KG1 (cell line): ENCODE results near the gene SAMD8.
A peak's percentile ranks its signal among the peaks of the same experiment; 100 is the strongest.
"Not testable (repeated sequence)": the region's sequence is repeated elsewhere in the genome, so short reads cannot be mapped to it uniquely, and the experiment has no call there.

Source experiments
- DNase-seq: peaks from one replicate; lab custom pipeline; 2025; lab: John Stamatoyannopoulos, UW

Gene SAMD8

DNA sequence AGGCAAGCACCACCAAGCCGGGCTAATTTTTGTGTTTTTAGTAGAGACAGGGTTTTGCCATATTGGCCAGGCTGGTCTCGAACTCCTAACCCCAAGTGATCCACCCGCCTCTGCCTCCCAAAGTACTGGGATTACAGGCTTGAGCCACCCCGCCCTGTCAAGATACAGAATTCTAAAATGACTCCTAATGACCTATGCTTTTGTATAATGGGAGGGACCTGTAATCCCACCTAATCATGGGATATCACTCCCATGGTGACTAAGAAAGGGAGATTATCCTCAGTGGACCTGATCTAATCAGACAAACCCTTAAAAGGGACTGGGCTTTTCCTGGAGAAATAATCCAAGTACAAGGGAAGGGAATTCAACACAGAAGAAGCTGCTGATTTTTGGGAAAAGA, 28.8 kb downstream of the SAMD8 start:
- DNase-seq, result no peak

DNA sequence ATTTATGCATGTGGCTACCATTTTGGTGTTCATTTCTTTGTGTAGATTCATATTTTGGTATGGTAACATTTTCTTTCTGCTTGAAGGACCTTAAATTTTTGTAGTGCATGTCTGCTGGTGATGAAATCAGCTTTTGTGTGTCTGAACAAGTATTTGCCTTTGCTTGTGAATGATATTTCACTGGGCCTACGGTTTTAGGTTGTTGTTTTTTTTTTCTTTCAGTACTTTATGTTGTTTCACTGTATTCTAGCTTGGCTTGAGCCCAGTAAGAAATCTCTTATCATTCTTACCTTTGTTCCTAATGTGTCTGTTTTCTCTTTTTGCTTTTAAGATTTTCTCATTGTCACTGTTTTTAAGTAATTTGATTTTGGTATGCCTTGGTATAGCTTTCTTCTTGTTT, 31.9 kb downstream of the SAMD8 start:
- DNase-seq, result no peak

DNA sequence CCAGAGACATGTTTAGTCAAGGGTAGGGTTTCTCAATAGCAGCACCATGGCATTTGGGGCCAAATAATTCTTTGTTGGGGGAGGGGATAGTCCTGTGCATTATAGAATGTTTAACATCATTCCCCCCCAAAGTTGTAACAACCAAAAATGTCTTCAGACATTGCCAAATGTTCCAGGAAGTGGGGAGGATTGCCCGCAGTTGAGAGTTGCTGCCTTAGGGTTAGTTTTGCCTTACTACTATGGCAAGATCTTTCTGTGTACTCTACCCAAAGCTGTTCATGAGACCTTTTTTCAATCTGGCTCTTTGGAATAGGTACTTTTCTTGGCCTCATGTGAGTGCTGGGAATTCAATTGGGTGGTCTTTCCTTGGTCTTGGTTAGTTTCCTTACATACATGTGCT, 34.1 kb downstream of the SAMD8 start:
- no peak for DNase-seq

DNA sequence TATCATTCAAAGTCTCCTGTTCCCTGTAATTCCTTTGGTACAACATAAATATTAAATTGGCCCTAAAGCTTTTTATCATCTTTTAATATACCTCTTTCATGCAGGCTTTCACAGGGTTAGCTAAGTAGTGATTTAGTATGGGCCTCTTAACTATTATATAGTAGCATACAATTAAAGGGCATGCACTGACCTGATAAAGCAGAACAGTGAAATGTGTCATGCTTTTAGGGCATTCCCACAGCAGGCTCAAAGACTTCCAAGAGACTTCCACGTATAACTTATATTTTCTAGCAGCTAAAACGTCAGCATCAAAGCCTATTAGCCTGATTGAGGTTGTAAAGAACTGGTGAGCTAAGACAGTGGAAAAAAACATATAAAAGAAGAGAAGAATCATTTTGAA, 35.3 kb downstream of the SAMD8 start:
- no peak for DNase-seq

DNA sequence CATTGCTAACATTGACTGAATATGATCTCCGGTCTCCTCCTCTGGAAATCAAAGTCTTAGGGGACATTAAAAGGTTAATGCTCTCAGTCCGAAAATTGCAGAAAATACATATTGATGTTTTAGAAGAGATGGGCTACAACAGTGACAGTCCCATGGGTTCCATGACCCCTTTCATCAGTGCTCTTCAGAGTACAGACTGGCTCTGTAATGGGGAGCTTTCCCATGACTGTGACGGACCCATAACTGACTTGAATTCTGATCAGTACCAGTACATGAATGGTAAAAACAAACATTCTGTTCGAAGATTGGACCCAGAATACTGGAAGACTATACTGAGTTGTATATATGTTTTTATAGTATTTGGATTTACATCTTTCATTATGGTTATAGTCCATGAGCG, 39.2 kb downstream of the SAMD8 start:
- DNase-seq, result no peak

DNA sequence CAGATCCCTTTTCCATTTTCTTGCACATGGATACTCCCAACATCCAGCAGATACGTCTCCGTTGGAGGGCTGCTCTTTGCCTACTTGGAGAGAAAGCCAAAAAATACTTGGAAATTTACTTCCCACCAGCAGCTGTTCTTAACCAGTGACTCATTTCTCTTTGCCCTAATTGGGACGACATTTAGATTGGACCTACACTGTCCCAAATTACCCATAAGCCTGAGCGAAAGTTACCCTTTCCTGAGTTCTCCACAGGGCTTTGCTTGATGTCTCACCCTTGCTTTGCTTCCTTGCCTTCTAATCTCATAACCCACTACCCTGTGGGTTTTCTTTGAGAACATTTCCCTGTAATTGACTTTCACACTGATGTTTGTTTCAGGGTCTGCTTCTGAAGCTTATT, 48.1 kb downstream of the SAMD8 start:
- no peak for DNase-seq

DNA sequence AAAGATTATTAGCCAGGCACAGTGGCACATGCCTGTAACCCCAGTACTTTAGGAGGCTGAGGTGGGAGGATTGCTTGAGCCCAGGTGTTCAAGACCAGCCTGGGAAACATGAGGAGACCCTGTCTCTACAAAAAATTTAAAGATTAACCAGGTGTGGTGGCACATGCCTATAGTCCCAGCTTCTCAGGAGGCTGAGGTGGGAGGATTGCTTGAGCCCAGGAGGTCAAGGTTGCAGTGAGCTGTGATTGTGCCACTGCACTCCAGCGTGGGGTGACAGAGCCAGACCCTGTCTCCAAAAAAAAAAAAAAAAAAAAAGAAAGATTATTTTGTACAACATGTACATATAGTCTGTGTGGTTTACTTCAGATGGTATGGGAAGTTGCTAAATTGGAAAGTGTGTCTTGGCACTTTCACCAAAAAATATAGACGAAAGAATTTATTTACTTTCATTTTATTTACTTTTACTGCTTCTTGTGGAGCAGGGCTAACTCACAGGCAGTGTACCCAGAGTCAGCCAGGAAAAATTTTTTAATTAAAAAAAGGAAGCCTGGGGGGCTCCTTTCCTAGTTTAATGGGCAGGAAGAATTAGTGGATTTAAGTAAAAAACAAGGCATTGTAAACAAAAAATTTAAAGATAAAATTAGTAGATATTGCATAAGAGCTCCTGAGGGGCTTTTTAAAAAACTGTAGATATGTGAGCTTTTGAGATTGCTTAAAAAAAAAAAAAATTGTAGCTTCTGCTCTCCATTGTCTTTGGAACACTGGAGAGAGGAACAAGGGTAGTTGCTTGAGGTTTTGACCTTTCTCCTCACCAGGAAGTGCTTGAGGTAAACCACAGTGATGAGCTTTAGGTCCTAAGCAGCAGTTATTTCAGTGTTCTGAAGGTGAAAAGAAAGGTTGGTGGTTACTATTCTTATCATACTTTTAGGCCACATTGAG, 54.5 kb downstream of the SAMD8 start:
- DNase-seq, result peak; percentile 26

DNA sequence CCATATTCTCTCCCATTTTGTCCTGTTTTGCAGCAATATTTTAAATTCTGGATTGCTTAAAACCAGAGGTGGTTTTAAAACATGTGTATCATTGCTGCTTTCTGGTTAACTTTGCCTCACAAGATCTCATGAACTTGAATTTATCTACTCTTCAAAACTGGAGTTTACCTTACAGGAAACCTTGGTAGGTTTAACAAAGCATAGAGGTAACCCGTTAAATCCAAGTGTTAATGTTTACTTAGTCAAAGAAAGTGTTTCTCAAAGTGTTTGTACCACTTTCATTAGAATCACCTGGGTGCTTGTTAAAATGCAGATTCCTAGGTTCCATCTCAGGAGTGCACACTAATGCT, 55.1 kb downstream of the SAMD8 start:
- DNase-seq, result no peak

DNA sequence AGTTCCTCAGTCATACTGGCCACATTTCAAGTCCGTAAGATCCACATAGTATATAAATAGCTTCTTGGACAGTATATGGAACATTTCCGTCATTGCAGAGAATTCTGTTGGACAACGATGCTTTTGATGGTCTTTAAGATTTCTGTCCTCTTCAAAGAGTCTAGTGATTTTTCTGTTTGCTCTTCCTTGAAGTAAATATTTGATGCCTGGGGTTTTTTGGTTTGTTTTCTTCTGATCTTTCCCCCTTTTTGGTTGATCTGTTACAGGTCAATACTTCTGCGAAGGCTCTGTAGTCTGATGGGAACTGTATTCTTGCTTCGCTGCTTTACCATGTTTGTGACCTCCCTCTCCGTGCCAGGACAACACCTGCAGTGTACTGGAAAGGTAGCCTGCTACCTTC, 56.8 kb downstream of the SAMD8 start:
- DNase-seq, result no peak

DNA sequence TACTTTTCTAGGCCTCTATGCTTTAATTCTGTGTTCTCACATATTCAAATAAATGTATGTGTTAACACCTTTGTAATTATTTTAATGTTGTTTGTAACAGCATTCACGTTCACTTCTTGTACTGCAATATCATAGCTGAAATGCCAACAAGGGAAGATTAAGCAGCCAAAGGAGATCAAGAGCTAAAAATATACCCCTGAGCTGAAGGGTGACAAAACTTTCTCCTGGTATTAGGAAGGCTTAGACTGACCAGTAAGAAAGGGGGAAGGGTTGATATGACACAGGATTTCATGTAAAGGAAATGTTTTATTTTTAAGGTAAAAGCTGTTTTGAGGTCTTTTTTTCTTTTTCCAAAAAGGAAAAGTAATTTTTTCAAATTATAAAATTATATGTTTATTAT, 58.8 kb downstream of the SAMD8 start:
- DNase-seq, result no peak

DNA sequence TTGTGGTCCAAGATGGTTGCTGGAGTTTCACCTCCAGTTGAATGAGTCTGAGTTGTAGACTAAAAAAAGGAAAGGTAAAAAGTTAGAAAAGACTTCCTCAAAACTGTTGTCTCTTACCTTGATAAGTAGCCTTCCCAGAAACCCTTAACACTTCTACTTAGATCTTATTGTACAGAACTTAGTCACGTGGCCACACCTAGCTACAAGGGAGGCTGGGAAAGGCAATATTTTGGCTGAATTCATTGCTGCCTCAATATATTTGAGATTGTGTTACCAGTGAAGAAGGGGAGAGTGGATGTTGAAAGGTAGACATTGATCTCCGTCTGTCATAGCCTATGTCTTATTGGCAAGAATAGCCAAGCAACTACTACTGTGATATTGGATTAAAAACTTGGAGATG, 63.6 kb downstream of the SAMD8 start:
- DNase-seq, result no peak

DNA sequence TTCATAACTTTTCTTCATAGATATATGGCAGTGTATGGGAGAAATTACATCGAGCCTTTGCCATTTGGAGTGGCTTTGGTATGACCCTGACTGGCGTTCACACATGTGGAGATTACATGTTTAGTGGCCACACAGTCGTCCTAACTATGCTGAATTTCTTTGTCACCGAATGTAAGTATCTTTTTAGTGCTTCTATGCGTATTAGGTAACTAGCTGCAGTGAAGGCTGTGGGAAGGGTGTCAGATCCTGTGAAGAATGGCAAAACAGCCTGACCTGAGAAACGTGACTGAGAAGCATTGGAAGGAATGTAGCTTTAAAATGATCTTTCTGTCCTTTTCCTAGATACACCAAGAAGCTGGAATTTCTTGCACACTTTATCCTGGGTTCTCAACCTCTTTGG, 64.6 kb downstream of the SAMD8 start:
- no peak for DNase-seq

DNA sequence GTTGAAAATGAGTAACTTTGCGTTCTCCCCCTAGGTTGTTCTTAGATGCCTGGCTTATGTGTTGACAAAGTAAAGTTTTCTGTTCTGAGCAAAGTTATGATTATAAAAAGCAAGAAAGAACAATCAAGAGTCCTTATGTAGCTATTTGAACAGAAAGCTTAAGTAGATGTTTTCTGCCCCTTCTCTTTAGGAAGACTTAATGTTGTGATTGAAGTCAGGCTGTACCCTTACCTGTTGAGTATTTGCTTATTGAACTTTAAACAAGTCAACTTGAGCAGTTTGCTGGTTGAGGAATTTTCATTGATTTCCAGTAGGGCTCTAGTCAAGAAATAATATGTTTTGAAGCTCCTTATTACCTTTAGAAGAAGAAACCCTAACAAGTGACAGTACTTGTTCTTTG, 65.3 kb downstream of the SAMD8 start:
- DNase-seq, result no peak

DNA sequence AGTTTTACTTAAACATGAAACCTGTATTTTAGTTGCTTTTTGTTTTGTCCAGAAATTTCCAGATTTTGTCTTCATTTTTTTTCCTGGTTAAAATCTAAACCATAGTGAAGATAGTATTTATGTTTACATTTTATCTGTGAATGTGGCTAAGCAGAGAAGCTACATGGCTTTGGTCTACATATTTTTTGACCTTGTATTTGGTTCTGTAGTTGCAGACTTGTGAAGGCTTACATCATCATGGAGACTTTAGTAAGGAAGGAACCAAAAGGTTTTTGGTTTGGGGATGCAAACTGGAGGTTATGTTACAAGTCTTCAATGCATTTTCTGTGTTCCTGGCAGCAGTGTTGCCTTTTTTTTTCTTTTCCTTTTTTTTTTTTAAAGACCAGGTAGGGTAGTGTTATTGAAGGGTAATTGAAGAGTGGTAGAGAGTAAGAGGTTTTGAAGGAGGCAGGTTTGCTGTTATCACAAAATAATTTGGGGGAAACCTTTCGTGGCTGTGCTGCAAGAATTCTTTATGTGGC, 68.3 kb downstream of the SAMD8 start:
- no peak for DNase-seq

DNA sequence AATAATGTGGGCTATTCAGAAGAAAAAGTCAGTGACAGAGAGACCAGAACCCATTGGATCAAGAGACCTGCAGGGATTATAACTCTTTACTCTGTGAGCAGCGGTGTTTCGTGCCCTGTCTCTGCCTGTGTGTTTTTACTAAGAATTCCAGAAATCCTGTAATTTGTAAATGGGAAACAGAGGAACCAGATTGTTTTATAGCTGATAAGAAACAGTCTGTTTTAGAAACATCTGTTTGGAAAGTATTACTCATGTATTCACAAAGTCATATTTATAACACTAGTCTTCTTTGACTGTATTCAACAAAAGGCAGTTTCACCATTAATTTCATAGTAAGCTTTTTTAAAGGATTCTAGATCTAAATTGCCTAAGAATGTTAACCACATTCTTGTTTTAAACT, 69.1 kb downstream of the SAMD8 start:
- DNase-seq, result no peak

DNA sequence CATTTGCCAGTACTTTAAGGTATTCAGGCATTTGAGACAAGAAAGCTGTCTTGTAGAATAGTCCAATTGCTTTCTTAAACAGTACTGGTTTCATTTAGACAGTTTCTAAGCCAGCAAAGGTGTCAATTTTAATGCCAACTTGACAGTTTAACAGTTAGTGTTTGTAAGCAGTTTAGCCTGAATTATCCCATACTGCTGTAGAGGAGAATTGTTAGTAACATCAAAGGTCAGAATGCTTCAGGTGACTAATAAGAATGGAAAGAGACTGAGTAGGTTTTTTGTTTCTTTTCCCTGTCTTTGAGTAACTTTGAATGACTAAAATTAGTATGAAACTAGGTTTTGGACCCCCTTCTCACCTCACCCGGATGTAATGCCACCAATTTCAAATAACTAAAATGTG, 69.6 kb downstream of the SAMD8 start:
- DNase-seq, result no peak

DNA sequence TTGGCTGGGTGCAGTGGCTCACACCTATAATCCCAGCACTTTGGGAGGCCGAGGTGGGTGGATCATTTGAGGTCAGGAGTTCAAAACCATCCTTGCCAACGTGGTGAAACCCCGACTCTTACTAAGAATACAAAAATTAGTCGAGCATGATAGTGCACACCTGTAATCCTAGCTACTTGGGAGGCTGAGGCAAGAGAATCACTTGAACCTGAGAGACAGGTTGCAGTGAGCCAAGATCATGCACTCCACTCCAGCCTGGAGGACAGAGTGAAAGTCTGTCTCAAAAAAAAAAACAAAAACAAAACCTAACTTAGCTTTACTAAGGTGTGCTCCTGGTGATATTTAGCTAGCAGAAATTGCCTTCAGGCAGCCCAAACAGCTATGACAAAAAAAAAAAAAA, 74.9 kb downstream of the SAMD8 start:
- DNase-seq, result no peak

DNA sequence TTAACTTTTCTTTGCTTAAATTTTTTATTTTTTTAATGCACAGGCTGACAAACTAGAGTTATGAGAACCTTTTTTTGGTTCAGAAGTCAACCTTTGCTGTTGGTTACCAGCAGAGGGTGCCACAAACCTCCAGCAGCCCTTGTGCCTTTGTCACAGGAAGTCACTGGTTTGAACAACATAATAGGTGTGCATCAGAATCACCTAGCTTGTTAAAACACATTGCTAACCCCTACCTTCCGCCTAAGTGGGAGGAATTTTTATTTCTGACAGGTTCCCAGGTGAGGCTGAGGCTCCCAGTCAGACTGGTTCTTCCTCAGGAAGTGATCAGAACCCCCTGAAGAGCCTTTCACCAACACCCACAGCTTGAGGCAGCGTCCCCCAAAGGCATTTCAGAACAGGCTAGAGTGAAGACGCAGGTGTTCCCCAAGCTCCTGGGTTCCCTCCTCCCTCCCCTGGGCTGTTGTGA, 76.5 kb downstream of the SAMD8 start:
- DNase-seq, result no peak

DNA sequence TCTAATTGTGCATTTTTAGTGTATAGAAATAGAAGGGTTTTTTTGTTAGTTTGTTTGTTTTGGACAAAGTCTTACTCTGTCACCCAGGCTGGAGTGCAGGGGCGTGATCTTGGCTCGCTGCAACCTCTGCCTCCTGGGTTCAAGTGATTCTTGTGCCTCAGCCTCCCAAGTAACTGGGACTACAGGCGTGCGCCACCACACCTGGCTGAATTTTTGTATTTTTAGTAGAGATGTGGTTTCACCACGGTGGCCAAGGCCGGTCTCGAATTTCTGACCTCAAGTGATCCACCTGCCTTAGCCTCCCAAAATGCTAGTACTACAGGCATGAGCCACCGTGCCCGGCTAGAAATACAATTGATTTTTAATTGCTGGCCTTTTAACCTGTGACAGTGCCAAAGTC, 77.1 kb downstream of the SAMD8 start:
- not testable (repeated sequence) for DNase-seq

DNA sequence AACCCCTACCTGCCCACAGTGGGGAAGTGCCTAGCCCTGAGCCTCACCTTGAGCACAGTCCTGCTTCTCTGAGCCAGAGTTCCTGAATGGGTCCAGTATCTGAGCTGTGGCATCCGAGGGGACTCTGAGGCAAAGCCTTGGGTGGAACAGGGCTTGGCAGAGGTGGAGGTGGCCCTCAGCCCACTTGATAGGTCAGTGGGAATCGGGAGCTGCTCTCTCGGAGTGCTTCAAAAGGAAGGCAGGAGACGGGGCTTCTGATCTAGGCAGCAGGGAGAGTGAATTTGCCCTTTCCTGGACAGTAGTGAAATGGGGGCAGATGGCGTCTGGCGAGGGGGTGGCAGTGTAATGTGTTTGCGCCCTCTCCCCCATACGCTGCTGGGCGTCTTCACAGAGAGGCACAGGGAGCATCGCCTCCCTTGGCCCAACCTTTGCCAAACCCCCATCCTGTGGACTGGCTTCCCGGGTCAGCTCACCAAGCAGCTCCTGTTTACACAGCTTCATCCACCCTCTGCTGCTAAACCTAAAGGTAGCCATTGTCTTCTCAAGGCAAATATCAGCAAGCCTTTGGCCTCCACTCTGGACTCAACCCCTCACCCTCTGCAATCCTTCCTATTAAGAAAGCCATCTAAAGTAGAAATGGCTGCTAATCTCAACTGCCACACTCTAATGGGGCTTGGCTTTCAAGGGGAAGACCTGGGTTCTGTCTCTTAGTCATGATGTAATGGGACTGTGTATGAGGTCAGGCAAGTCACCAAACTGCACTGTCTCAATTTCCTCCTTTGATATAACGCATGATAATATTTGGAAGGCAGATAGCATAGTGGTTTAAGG, 78.0 kb downstream of the SAMD8 start:
- no peak for DNase-seq

DNA sequence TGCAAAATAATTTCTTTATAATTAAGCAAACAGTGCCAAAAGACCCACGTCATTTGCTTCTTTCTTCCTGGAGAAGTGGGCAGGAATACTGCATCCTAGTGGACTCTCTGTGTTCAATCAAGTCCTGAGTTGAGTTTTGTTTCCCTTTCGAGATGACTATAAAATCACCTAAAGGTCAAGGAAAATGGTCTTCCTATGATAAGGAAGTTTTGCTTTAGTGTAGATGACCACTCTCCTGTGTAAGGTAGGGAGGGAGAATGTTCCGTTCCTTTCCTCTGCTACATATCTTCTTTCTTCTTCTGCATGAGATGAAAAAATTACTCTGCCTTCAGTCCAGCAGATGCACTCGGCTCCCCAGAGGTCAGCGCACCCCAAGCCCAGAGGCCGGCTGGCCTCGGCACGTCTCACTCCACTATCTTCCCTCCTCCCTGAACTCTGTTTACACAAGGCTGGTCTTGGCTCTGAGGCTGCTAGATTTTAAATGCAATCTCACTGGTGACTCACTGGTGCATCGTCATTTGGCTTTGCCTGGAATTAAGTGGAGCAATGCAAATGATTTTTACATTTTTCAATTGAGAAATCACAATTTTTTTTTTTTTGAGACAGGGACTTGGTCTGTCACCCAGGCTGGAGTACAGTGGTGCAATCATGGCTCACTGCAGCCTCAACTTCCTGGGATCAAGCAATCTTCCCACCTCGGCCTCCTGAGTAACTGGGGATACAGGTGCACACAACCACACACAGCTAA, 80.5 kb downstream of the SAMD8 start:
- DNase-seq, result no peak

DNA sequence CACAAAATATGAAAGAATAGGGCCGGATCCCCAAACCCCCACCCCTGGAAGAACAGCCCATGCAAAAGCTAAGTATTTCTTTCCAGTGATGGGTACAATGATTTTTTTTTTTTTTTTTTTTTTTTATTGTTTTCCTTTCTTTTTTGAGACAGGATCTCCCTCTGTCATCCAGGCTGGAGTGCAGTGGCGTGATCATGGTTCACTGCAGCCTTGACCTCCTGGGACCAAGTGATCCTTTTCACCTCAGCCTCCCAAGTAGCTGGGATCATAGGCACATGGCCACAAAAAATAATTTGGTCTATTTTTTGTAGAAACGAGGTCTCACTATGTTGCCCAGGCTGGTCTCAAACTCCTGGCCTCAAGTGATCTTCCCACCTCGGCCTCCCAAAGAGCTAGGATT, 83.2 kb downstream of the SAMD8 start:
- DNase-seq, result not testable (repeated sequence)
